ENCODE results near the gene TMCC3. TPM values are rescaled to one million over a fixed set of nuclear protein-coding genes. Genes with fewer than 3 reads are reported as not detected.
"Not testable (repeated sequence)": the region's sequence is repeated elsewhere in the genome, so short reads cannot be mapped to it uniquely, and the experiment has no call there.

Gene TMCC3
- polyA plus RNA-seq, 1 donor, result 23.2 TPM

- no peak for DNase-seq
Measured at GRCh38 chr12:94565683-94566082, 84.7 kb downstream of the TMCC3 start.

- peak; percentile 36 for DNase-seq
Measured at GRCh38 chr12:94563286-94563685, 87.1 kb downstream of the TMCC3 start.

DNA sequence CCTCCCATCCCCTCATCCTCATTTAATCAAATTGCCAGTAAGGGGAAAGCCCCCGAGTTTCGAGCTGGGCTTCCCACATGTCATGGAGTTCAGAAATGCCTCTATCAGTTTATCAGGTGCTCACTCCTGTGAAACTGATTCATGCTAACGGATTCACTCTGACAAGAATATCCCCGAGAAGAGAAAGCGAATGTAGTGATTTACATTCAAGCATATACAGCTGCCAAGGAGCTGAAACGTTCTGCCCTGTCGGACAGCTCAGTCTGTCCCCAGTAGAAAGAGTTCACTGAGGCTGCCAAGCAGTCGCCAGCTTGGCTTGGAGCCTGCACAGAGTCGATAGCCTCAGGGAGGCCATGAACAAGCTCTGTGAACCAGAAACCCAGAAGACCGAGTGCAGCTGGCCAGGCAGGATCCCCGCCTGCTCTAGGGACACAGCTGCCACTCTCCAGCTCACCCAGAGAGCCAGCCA, 88.4 kb downstream of the TMCC3 start:
- peak; percentile 43 for DNase-seq

DNA sequence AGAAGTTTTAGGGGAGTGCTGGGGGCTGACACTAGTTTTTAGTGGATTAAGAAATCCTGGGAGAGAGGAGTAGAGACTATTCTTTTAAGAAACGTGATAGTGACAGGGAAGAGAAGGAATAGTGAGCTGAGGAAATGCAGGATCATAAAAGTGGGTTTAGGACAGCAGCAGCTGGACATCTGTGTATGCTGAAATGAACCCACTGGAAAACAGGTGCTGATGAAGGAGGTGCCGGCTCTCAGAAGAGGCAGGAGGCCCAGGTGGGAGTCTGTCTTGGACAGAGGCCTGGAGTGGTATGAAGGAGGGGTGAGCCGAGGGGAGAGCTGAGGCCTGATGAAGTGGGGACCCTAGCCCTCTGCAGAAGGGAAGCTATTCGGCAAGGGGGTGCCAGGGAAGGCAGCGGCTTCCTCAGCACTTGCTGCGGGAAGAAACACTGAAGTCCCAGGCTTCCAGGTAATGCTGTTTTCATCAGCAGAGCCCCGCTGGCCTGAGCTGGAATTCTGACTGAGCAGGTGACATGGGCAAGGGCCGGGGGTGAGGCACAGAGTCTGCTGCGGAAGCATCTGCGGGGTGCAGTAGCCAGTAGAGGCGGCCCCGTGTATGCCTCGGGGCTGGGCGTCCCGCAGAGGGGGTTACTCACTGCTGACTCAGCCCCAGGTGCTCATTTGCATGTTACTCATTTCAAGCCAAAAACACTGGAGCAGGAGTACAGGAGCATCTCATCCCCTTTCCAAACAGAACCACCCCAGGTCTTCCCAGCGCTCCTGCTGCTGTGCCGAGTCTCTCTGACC, 89.7 kb downstream of the TMCC3 start:
- DNase-seq, result no peak

- DNase-seq, result no peak
Measured at GRCh38 chr12:94558612-94559011, 91.7 kb downstream of the TMCC3 start.

- DNase-seq, result no peak
Measured at GRCh38 chr12:94557746-94558295, 92.5 kb downstream of the TMCC3 start.

GRCh38 chr12:94555687-94556086, 94.7 kb downstream of the TMCC3 start:
- no peak for DNase-seq

DNA sequence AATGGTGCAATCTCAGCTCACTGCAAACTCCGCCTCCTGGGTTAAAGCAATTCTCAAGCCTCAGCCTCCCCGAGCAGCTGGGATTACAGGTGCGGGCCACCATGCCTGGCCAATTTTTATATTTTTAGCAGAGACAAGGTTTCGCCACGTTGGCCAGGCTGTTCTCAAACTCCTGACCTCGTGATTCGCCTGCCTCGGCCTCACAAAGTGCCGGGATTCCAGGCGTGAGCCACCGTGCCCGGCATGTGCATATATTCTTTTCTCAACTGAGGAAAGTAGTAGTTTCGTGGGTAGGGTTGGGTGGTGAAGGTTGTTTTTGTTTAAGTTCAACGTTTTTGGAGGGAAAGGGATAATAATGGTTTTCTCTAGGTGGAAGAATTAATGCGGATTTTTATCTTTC, 96.5 kb downstream of the TMCC3 start:
- DNase-seq, result no peak

GRCh38 chr12:94553130-94553519, 97.2 kb downstream of the TMCC3 start:
- no peak for DNase-seq

DNA sequence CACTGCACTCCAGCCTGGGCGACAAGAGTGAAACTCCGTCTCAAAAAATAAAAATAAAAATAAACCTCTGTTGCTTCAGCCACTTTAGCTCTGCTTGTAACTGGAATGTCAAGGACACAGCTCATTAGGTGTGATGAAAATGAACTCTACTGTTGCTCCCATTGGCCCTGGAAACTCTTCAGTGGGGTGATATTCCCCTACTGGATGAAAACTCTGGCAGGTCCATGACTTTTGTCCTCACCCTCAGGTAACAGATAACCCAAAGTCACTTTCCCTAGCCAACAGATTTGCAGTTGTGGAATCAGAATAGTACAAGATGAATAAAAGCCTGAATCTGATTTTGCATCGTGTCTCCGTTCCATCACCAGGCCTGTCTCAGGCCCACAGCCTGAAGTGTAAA, 98.5 kb downstream of the TMCC3 start:
- no peak for DNase-seq

DNA sequence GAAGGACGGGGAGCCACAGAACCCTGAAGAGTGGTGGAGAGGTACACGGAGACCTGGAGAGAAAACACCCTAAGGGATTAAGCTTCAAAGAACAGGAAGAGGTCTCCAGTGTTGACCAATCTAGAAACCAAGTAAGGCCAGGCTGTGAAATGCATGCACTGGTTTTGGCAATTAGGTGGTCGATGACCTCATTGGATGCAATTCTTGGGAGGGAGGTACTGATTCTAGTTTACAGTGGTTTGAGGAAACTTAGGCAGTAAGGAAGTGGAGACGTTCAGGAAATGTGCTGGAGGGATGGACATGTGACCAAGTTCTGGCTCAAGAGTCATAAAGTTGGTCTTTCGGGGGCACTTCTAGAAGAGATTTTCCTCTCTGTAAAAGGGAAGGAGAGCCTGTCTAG, 99.4 kb downstream of the TMCC3 start:
- DNase-seq, result no peak

DNA sequence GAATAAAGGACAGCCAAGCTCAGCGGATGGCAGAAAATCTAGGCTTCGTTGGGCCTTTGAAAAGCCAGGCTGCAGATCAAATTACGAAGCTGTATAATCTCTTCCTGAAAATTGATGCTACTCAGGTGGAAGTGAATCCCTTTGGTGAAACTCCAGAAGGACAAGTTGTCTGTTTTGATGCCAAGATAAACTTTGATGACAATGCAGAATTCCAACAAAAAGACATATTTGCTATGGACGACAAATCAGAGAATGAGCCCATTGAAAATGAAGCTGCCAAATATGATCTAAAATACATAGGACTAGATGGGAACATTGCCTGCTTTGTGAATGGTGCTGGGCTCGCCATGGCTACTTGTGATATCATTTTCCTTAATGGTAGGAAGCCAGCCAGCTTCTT, 101.5 kb downstream of the TMCC3 start:
- DNase-seq, result not testable (repeated sequence)

GRCh38 chr12:94545935-94546771, 104.2 kb downstream of the TMCC3 start:
- DNase-seq, result no peak

GRCh38 chr12:94544355-94544754, 106.0 kb downstream of the TMCC3 start:
- no peak for DNase-seq

DNA sequence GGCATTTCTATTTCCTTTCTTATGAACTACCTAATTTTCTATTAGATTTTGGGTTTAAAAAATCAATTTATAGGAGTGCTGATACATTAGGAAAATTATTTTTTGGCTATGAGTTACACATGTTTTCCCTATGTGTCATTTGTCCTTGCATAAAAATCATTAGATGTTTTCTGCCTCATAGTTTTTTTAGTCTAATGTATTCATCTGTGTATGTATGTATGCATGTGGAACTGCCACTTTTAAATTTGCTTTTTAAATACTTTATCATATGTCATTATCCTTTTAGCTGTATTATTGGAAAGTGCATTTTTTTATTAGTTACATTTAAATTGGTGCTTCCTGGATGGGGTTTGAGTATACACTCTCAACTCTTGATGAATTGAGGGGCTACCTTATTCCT, 112.0 kb downstream of the TMCC3 start:
- DNase-seq, result no peak

DNA sequence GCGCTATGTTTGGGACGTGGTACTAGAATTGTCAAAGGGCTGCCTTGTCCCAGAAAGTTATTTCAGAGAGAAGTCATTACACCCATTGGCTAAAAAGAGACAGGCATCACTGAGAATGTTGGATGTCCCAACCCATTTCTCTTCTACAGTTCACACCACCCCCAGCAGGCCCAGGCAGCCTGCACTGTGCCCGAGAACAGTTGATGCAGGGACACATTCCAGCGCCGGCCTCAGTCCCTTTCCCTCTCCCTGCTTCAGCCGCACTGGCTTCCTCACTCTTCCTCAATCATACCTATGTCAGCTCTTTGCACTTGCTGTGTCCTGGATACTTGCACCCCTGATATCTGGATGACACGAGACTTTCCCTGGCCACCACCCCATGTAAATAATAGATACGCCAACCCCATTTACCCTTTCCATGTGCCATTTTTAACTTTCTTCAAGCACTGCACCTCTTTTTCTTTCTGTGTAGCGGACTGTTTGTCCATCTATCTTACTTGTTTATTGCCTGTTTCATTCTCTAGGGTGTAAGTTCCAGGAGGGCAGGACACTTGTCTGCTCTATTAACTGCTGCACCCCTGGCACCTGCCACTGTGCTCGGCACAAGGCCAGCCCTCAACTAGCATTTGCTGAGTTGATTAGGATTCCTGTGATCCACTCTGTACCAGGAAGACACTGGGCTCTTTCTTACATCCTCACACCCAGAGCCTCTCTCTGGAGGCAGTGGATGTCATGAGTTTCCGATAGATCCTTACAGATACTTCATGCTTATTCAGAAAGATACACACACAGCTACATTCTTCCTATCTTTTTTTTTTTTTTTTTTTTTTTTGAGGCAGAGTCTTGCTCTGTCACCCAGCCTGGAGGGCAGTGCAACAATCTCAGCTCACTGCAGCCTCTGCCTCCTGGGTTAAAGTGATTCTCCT, 114.1 kb downstream of the TMCC3 start:
- DNase-seq, result no peak

DNA sequence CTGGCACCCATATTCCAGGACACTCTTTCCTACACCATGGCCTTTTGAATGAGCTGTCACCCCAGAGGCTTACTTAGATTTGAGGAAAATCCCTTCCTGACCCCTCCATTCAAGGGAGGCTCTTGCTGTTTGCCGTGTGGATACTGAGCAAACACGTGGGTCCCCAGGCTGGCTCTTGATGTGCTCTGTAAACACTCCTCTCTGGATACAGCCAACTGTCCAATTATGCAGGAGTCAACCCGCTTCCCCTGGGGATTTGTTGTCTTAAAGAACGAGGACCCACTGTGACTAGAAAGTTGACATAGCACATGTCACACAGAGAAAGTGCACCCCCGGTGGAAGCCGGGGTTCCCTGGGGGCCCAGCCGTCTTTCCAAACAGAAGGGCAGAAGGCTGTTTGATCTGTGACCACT, 114.8 kb downstream of the TMCC3 start:
- DNase-seq, result no peak

- no peak for DNase-seq
Measured at GRCh38 chr12:94534774-94535509, 115.4 kb downstream of the TMCC3 start.

GRCh38 chr12:94534278-94534677, 116.1 kb downstream of the TMCC3 start:
- no peak for DNase-seq

DNA sequence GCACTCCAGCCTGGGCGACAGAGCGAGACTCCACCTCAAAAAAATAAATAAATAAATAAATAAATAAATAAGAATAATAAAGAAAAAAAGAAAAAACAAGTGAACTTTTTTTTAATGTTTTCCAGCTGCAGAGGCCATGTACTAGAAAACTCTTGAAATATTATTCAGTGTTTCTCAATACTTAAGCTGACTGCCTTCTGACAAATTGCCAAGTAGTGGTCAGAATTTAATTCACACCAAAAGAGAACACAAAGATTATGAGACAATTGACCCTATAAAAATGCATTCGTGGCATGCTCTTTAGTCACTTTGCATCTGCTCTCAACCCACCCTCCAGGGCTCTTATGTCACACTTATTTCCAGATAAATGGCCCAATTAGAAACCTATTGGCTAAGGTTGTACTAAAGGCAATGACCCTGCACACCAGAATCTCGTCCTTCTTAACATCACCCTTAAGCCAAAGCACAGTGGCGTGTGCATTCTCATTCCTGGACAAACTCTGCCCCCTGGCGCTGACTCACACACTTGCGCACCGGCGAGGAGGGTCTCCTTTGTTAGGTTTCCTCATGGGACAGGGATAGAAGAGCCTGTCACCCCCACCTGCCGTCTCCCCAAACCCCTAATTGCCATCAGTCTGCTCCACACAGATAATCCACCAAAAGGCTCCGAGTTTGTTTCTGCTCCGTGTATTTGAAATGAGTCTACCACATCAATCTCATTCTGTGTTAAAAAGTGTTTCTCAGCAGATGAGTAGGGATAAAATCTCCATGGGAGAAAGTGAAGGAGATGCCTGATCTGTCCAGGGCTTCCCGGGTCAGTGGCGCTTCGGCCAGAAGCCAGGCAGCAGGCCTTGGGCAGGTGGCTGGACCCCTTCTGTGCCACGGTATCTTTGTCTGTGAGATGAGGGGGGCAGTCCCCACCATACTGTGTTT, 117.6 kb downstream of the TMCC3 start:
- peak; percentile 67 for DNase-seq
